Breast epithelium (tissue), 3 donors: ENCODE results near the gene SHC1.

ENCODE experiments used
- CTCF ChIP-seq, 3 donors: fragments of 450-650 bp; IDR thresholded peaks; one replicate each; pipeline ENCODE4 v1.5.1; 2016 to 2017; ENCODE audit warnings: antibody characterized with exemption in 3 of 3, mild to moderate bottlenecking in 3 of 3, moderate library complexity in 3 of 3
- POLR2A ChIP-seq: fragments of 450-650 bp; IDR thresholded peaks from one replicate; pipeline ENCODE4 v1.6.1; 2016; ENCODE audit warnings: antibody characterized with exemption, mild to moderate bottlenecking, moderate library complexity
- POLR2AphosphoS5 ChIP-seq, 3 donors: sonication (generic); formaldehyde crosslinking; IDR thresholded peaks; one replicate each; pipeline ENCODE4 v1.6.1; 2017; ENCODE audit warnings: antibody characterized with exemption in 3 of 3

- TF ChIP-seq POLR2A, result no peak
- TF ChIP-seq CTCF (IDR thresholded peaks at IDR 0.05), result no peak
- no peak for TF ChIP-seq POLR2AphosphoS5 (IDR thresholded peaks at IDR 0.05)
Measured at GRCh38 chr1:154940213-154940560, 30.4 kb downstream of the SHC1 start.
